CD4-positive, CD25-positive, alpha-beta regulatory T cell (primary cell): ENCODE measurements around the gene PXK. TPM values are rescaled to one million over a fixed set of nuclear protein-coding genes. Genes with fewer than 3 reads are reported as not detected.
A peak's percentile ranks its signal among the peaks of the same experiment; 100 is the strongest.

ENCODE experiments used
- ATAC-seq, 2 donors: fragments of 150-1000 bp; cut with Tn5 transposase; one replicate each; pipeline ENCODE4 v1.10.0; 2021; ENCODE audit warnings: low read depth in 2 of 2, moderate number of reproducible peaks in 2 of 2, moderate library complexity in 1 of 2
- DNase-seq, 3 donors: peaks; one replicate each; pipeline versions ENCODE4 v3.0.0 to v3.0.0-alpha.2; 2012 to 2022; ENCODE audit warnings: mixed read lengths in 1 of 3
- H3K27ac ChIP-seq: one replicate; pipeline ENCODE4 v1.7.0; 2013; ENCODE audit warnings: mild to moderate bottlenecking, low read length; ENCODE audit not compliant: insufficient read depth, poor library complexity, severe bottlenecking
- H3K27me3 ChIP-seq: one replicate; pipeline ENCODE4 v1.7.0; 2013; ENCODE audit warnings: low read length; ENCODE audit not compliant: control insufficient read depth, insufficient read depth
- H3K36me3 ChIP-seq: one replicate; pipeline ENCODE4 v1.7.0; 2013; ENCODE audit warnings: mild to moderate bottlenecking, low read length, moderate library complexity; ENCODE audit not compliant: control insufficient read depth, insufficient read depth
- H3K4me1 ChIP-seq: 2 replicates; pipeline ENCODE4 v1.7.0; 2013; ENCODE audit warnings: mild to moderate bottlenecking, low read length; ENCODE audit not compliant: insufficient read depth, control insufficient read depth, poor library complexity, severe bottlenecking
- H3K4me3 ChIP-seq: one replicate; pipeline ENCODE4 v1.7.0; 2013; ENCODE audit warnings: low read depth, mild to moderate bottlenecking, low read length, moderate library complexity
- H3K9me3 ChIP-seq, 2 experiments: 1 replicate in 1 of 2; 2 replicates in 1 of 2; pipeline ENCODE4 v1.7.0; 2013; ENCODE audit warnings: low read length in 2 of 2, mild to moderate bottlenecking in 1 of 2, moderate library complexity in 1 of 2; ENCODE audit not compliant: control insufficient read depth in 2 of 2
- H3K27ac Mint-ChIP-seq, 3 donors: one replicate each; pipeline ENCODE4 v1.8.0; 2020 to 2022; ENCODE audit warnings: mild to moderate bottlenecking in 3 of 3, mixed read lengths in 3 of 3, moderate library complexity in 2 of 3
- H3K27me3 Mint-ChIP-seq: one replicate; pipeline ENCODE4 v1.8.0; 2022; ENCODE audit warnings: mild to moderate bottlenecking, mixed read lengths
- H3K36me3 Mint-ChIP-seq: one replicate; pipeline ENCODE4 v1.8.0; 2020; ENCODE audit warnings: mixed read lengths
- H3K4me1 Mint-ChIP-seq, 4 donors: one replicate each; pipeline ENCODE4 v1.8.0; 2020 to 2022; ENCODE audit warnings: mixed read lengths in 4 of 4, mild to moderate bottlenecking in 1 of 4
- H3K4me3 Mint-ChIP-seq, 4 donors: one replicate each; pipeline ENCODE4 v1.8.0; 2020 to 2022; ENCODE audit warnings: mild to moderate bottlenecking in 4 of 4, mixed read lengths in 4 of 4, moderate library complexity in 3 of 4
- H3K9me3 Mint-ChIP-seq, 7 donors: one replicate each; pipeline ENCODE4 v1.8.0; 2020 to 2022; ENCODE audit warnings: mixed read lengths in 7 of 7, mild to moderate bottlenecking in 3 of 7, moderate library complexity in 2 of 7
- polyA plus RNA-seq, 4 donors: library from polyadenylated mRNA; unstranded; fragments of 300-500 nt; fragmentation: Illumina TruSeq; gene quantifications; one replicate each; pipeline ENCODE4 v1.2.3, GENCODE V29; 2021
- total RNA-seq: library from RNA; stranded (reverse); gene quantifications from one replicate; pipeline ENCODE4 v1.2.3, GENCODE V29; 2022

Gene PXK
- total and polyA plus RNA-seq, 5 donors from 2014 or later: 21.8 to 32.6 (median 31.8) TPM

- peaks cover under 1% of the 10 kb centered on the region for H3K27me3 Mint-ChIP-seq
- Histone ChIP-seq H3K27ac (no peak overlapping the region), H3K27me3 (no peaks in the 10 kb centered on the region), H3K36me3 (no peaks in the 10 kb centered on the region), H3K4me1 (no peaks in the 10 kb centered on the region), H3K9me3 (no peaks in the 10 kb centered on the region), H3K4me3 (no peak overlapping the region)
- ATAC-seq (no peak), DNase-seq (no peak)
- H3K9me3 Mint-ChIP-seq: peaks cover 0 to 4% (median 0%) of the 10 kb centered on the region in 7 donors
- peaks cover 12% of the 10 kb centered on the region for H3K36me3 Mint-ChIP-seq
- no peaks in the 10 kb centered on the region for H3K4me1 Mint-ChIP-seq
- no peak overlapping the region for H3K4me3 Mint-ChIP-seq
- no peak overlapping the region for H3K27ac Mint-ChIP-seq
Observed at GRCh38 chr3:58292866-58293265, 39.8 kb upstream of the PXK start.

GRCh38 chr3:58293516-58293915 is 39.2 kb upstream of the PXK start:
- ATAC-seq (no peak), DNase-seq (no peak)
- Mint-ChIP-seq H3K9me3 (peaks cover 0 to 4% (median 0%) of the 10 kb centered on the region in 7 donors), H3K36me3 (peaks cover 12% of the 10 kb centered on the region), H3K27ac (no peak overlapping the region), H3K4me3 (no peak overlapping the region), H3K27me3 (peaks cover 6% of the 10 kb centered on the region), H3K4me1 (no peaks in the 10 kb centered on the region)
- Histone ChIP-seq H3K36me3 (no peaks in the 10 kb centered on the region), H3K27ac (no peak overlapping the region), H3K9me3 (no peaks in the 10 kb centered on the region), H3K4me1 (no peaks in the 10 kb centered on the region), H3K4me3 (no peak overlapping the region), H3K27me3 (no peaks in the 10 kb centered on the region)

- peaks cover 27% of the 10 kb centered on the region for H3K27me3 Mint-ChIP-seq
- ATAC-seq (no peak), DNase-seq (no peak)
- peaks cover 0 to 4% (median under 1%) of the 10 kb centered on the region in 7 donors for H3K9me3 Mint-ChIP-seq
- no peaks in the 10 kb centered on the region for H3K4me1 Mint-ChIP-seq
- peaks cover 12% of the 10 kb centered on the region for H3K36me3 Mint-ChIP-seq
- H3K27me3 ChIP-seq: peaks cover 4% of the 10 kb centered on the region
- H3K9me3 ChIP-seq: peaks cover 2 to 4% of the 10 kb centered on the region in 2 experiments
- H3K4me3 ChIP-seq: no peak overlapping the region
- no peak overlapping the region for H3K27ac ChIP-seq
- no peak overlapping the region for H3K4me3 Mint-ChIP-seq
- no peak overlapping the region for H3K27ac Mint-ChIP-seq
- no peaks in the 10 kb centered on the region for H3K36me3 ChIP-seq
- no peaks in the 10 kb centered on the region for H3K4me1 ChIP-seq
Observed at GRCh38 chr3:58296269-58296668, 36.4 kb upstream of the PXK start.

GRCh38 chr3:58296843-58297242 is 35.8 kb upstream of the PXK start:
- Histone ChIP-seq H3K9me3 (peaks cover 8 to 10% of the 10 kb centered on the region in 2 experiments), H3K4me3 (no peak overlapping the region), H3K4me1 (no peaks in the 10 kb centered on the region), H3K27me3 (peaks cover 7% of the 10 kb centered on the region), H3K27ac (no peak overlapping the region), H3K36me3 (no peaks in the 10 kb centered on the region)
- ATAC-seq: no peak
- Mint-ChIP-seq H3K9me3 (peaks cover 0 to 4% (median 1%) of the 10 kb centered on the region in 7 donors), H3K27ac (no peak overlapping the region), H3K4me1 (no peaks in the 10 kb centered on the region), H3K27me3 (peaks cover 27% of the 10 kb centered on the region), H3K36me3 (peaks cover 12% of the 10 kb centered on the region), H3K4me3 (no peak overlapping the region)
- no peak for DNase-seq

GRCh38 chr3:58298190-58298589 is 34.5 kb upstream of the PXK start:
- Mint-ChIP-seq H3K4me3 (no peak overlapping the region), H3K36me3 (peaks cover 9% of the 10 kb centered on the region), H3K27ac (no peak overlapping the region), H3K27me3 (peaks cover 35% of the 10 kb centered on the region), H3K9me3 (peaks cover 0 to 4% (median 1%) of the 10 kb centered on the region in 7 donors), H3K4me1 (no peaks in the 10 kb centered on the region)
- Histone ChIP-seq H3K4me1 (no peaks in the 10 kb centered on the region), H3K27ac (no peak overlapping the region), H3K4me3 (no peak overlapping the region), H3K27me3 (peaks cover 10% of the 10 kb centered on the region), H3K36me3 (no peaks in the 10 kb centered on the region), H3K9me3 (peaks cover 9 to 11% of the 10 kb centered on the region in 2 experiments)
- DNase-seq (no peak), ATAC-seq (no peak)

GRCh38 chr3:58299075-58299474 is 33.6 kb upstream of the PXK start:
- DNase-seq (no peak), ATAC-seq (no peak)
- Mint-ChIP-seq H3K9me3 (peaks cover 0 to 4% (median 1%) of the 10 kb centered on the region in 7 donors), H3K4me3 (no peak overlapping the region), H3K4me1 (no peaks in the 10 kb centered on the region), H3K27me3 (peaks cover 41% of the 10 kb centered on the region), H3K27ac (no peak overlapping the region), H3K36me3 (peaks cover 1% of the 10 kb centered on the region)
- Histone ChIP-seq H3K27me3 (peaks cover 10% of the 10 kb centered on the region), H3K4me3 (no peak overlapping the region), H3K4me1 (no peaks in the 10 kb centered on the region), H3K9me3 (peaks cover 9 to 11% of the 10 kb centered on the region in 2 experiments), H3K36me3 (no peaks in the 10 kb centered on the region), H3K27ac (no peak overlapping the region)

GRCh38 chr3:58299839-58300516 is 32.7 kb upstream of the PXK start:
- DNase-seq (peak in 2 of 3 donors; percentile 7 to 31), ATAC-seq (no peak)
- Mint-ChIP-seq H3K27ac (no peak overlapping the region), H3K4me1 (peaks cover 0 to 1% (median 0%) of the 10 kb centered on the region in 4 donors), H3K9me3 (peaks cover 0 to 4% (median 1%) of the 10 kb centered on the region in 7 donors), H3K4me3 (peak overlapping the region in 1 of 4 donors; percentile 44), H3K27me3 (peaks cover 49% of the 10 kb centered on the region), H3K36me3 (no peaks in the 10 kb centered on the region)
- Histone ChIP-seq H3K9me3 (peaks cover 9 to 11% of the 10 kb centered on the region in 2 experiments), H3K27ac (no peak overlapping the region), H3K4me1 (no peaks in the 10 kb centered on the region), H3K27me3 (peaks cover 10% of the 10 kb centered on the region), H3K4me3 (no peak overlapping the region), H3K36me3 (no peaks in the 10 kb centered on the region)
